H1 (cell line): Measurements from ENCODE around the gene THADA. TPM values are rescaled to one million over a fixed set of nuclear protein-coding genes. Genes with fewer than 3 reads are reported as not detected.

ENCODE experiments used
- JUND ChIP-seq: IDR thresholded peaks from 2 replicates; pipeline ENCODE4 v1.6.1; 2011; ENCODE audit warnings: mild to moderate bottlenecking, improper control_type of control experiment, low read length
- polyA plus RNA-seq, 7 experiments: library from polyadenylated mRNA; depleted of rRNA in 3 of 7; stranded (reverse) in 5 of 7; unstranded in 2 of 7; fragments of >200 nt in 5 of 7; fragments of 200-250 nt in 2 of 7; gene quantifications; 1 replicate in 5 of 7; 2 replicates in 1 of 7; 4 replicates in 1 of 7; pipeline versions ENCODE4 v1.2.1 to v1.2.3, GENCODE V29; 2011 to 2013; ENCODE audit warnings: missing spikeins in 2 of 7, mixed read lengths in 2 of 7
- total RNA-seq: library from RNA; stranded (reverse); fragmentation: NEBNext Ultra II Directional; extraction: Animal tissue kit (Norgen Biotek cat#: 25700); gene quantifications from 2 replicates; pipeline ENCODE4 v1.2.1, GENCODE V29; 2021

THADA gene
- total and polyA plus RNA-seq, 2 of the 8 experiments (the other 6 are each of a cell fraction or from before 2014, with no cell fraction given) = 22.4 to 26.8 TPM

DNA sequence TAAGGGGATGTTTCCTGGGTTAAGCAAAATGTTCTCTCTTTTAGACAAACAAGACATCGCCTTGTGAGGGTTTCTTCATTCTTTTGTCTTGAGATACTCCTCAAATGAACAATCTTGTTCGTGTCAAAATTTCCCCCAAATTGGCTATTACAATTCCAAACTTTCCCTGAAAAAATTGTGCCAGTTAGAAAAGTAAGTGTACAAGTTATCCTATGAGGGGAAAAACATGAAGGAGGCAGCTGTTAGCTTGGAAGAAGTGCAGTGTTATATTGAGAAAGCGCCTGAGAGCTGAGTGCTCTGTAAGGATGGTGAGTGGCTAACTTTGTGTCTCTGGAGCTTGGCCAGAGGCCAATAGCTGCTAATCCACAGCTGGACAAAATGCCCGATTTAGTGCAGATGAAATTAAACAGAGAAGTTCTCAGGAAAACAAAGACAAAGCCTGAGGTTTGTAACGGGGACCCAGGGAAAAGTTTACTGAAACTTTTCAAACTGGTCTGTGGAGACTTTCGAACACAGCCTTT, 27.2 kb upstream of the THADA start (continued):
- TF ChIP-seq JUND = no peak
